Sigmoid colon (tissue), 7 donors: ENCODE data around the gene LSM2. TPM values are rescaled to one million over a fixed set of nuclear protein-coding genes. Genes with fewer than 3 reads are reported as not detected.
"Not testable (repeated sequence)": the region's sequence is repeated elsewhere in the genome, so short reads cannot be mapped to it uniquely, and the experiment has no call there.

Experiments
- DNase-seq: peaks from one replicate; pipeline ENCODE4 v3.0.0-alpha.2; 2019
- H3K27ac ChIP-seq, 4 donors: fragments of 200-600 bp; sonication (generic); one replicate each; pipeline ENCODE4 v1.5.1; 2016 to 2019; ENCODE audit warnings: mild to moderate bottlenecking in 1 of 4
- H3K27me3 ChIP-seq, 3 donors: fragments of 200-600 bp; sonication (generic); one replicate each; pipeline ENCODE4 v1.5.1; 2019; ENCODE audit warnings: mild to moderate bottlenecking in 1 of 3
- H3K36me3 ChIP-seq, 4 donors: fragments of 200-600 bp; sonication (generic); one replicate each; pipeline ENCODE4 v1.5.1; 2016 to 2019
- H3K4me1 ChIP-seq, 4 donors: fragments of 200-600 bp; sonication (generic); one replicate each; pipeline ENCODE4 v1.5.1; 2017 to 2019
- H3K4me3 ChIP-seq, 4 donors: fragments of 200-600 bp; sonication (generic); one replicate each; pipeline ENCODE4 v1.5.1; 2017 to 2019; ENCODE audit warnings: mild to moderate bottlenecking in 2 of 4, moderate library complexity in 1 of 4
- H3K9me3 ChIP-seq, 4 donors: fragments of 200-600 bp in 3 of 4; sonication (generic) in 3 of 4; one replicate each; pipeline versions ENCODE4 v1.5.1 to v1.6.1; 2013 to 2019
- CTCF ChIP-seq, 4 experiments: fragments of 450-650 bp in 3 of 4; fragments of 200-600 bp in 1 of 4; IDR thresholded peaks; one replicate each; pipeline ENCODE4 v1.5.1; 2016 to 2019; ENCODE audit warnings: antibody characterized with exemption in 4 of 4, mild to moderate bottlenecking in 3 of 4, moderate library complexity in 2 of 4
- EP300 ChIP-seq, 4 donors: sonication (generic); formaldehyde crosslinking; IDR thresholded peaks; one replicate each; pipeline ENCODE4 v1.6.1; 2017; ENCODE audit warnings: antibody characterized with exemption in 4 of 4
- POLR2A ChIP-seq, 2 donors: fragments of 450-650 bp; IDR thresholded peaks; one replicate each; pipeline ENCODE4 v1.6.1; 2016; ENCODE audit warnings: antibody characterized with exemption in 2 of 2, mild to moderate bottlenecking in 2 of 2, moderate library complexity in 2 of 2
- POLR2AphosphoS5 ChIP-seq, 4 donors: sonication (generic); formaldehyde crosslinking; IDR thresholded peaks; one replicate each; pipeline ENCODE4 v1.6.1; 2017; ENCODE audit warnings: antibody characterized with exemption in 4 of 4
- WGBS, 2 donors: extraction: QIAGEN DNeasy Blood & Tissue Kit; methylation state at CpG; one replicate each; pipeline ENCODE4 v1.1.7; 2013; 5-methylcytosine and 5-hydroxymethylcytosine counted together
- intact Hi-C: fragments of 100-400 bp; cut with DNase I; formaldehyde crosslinking; loops from one replicate; pipeline ENCODE4 v1.15.1; 2023
- polyA plus RNA-seq, 3 donors: library from polyadenylated mRNA; stranded (reverse); fragments of 200-250 nt; gene quantifications; one replicate each; pipeline ENCODE4 v1.2.3, GENCODE V29; 2013
- total RNA-seq, 4 donors: library from RNA; depleted of rRNA; stranded (reverse); fragments of >200 nt; gene quantifications; one replicate each; pipeline ENCODE4 v1.1.0, GENCODE V29; 2016
- donor health status: healthy with polysubstance abuse.
- donor health status: Bipolar disorder and iron deficiency.
- donor health status: healthy.

The LSM2 gene
- total and polyA plus RNA-seq, 7 donors, result 28.4 to 94.7 (median 49.9) TPM

- Histone ChIP-seq H3K27me3 (no peaks in the 10 kb centered on the region), H3K4me1 (peaks cover 0 to 69% (median 66%) of the 10 kb centered on the region in 4 donors), H3K36me3 (no peaks in the 10 kb centered on the region), H3K27ac (peak overlapping the region; percentile 93 to 98 (median 95)), H3K9me3 (no peaks in the 10 kb centered on the region), H3K4me3 (peak overlapping the region; percentile 45 to 61 (median 50))
- intact Hi-C loops, result loop anchor here (1.0 to 10.0 kb wide), 3 partner anchors 15 to 1207 kb away; partner anchors contain the start of genes AGPAT1, LSM2, MRPS18B and PPP1R10
- peak; percentile 89 for DNase-seq
- TF ChIP-seq POLR2A (IDR thresholded peaks at IDR 0.05) (peak; percentile 2 to 24), EP300 (IDR thresholded peaks at IDR 0.05) (no peak), POLR2AphosphoS5 (IDR thresholded peaks at IDR 0.05) (peak in 2 of 4 donors; percentile 5 to 21)
- WGBS, 2 donors, result 2 to 6% methylated on average over 39 of the region's 39 CpGs
Observed at GRCh38 chr6:31821301-31822035, 14.7 kb upstream of the LSM2 start.

GRCh38 chr6:31820399-31820798 lies 13.6 kb upstream of the LSM2 start:
- intact Hi-C loops, result loop anchor here (10.0 kb wide), 2 partner anchors 354 to 1206 kb away; partner anchors contain the start of genes AGPAT1, MRPS18B, PPP1R10 and RNF5
- 68 to 89% methylated on average over 10 of the region's 10 CpGs for WGBS, 2 donors
- not testable (repeated sequence) for H3K36me3 ChIP-seq, DNase-seq, H3K27me3 ChIP-seq, H3K9me3 ChIP-seq, H3K4me3 ChIP-seq
- peaks cover 0 to 59% (median 58%) of the 10 kb centered on the region in 4 donors for H3K4me1 ChIP-seq
- peak overlapping the region; percentile 93 to 98 (median 95) for H3K27ac ChIP-seq

GRCh38 chr6:31819871-31820299 lies 13.1 kb upstream of the LSM2 start:
- DNase-seq, result no peak
- Histone ChIP-seq H3K27ac (peak overlapping the region; percentile 93 to 98 (median 95)), H3K36me3 (no peaks in the 10 kb centered on the region), H3K9me3 (no peaks in the 10 kb centered on the region), H3K4me1 (peaks cover 0 to 59% (median 58%) of the 10 kb centered on the region in 4 donors), H3K4me3 (no peak overlapping the region), H3K27me3 (no peaks in the 10 kb centered on the region)
- no peak for TF ChIP-seq CTCF (IDR thresholded peaks at IDR 0.05)
- TF ChIP-seq POLR2A (IDR thresholded peaks at IDR 0.05), result peak in 1 of 2 donors; percentile 11
- intact Hi-C loops, result loop anchor here (10.0 kb wide), 2 partner anchors 355 to 1205 kb away; partner anchors contain the start of genes AGPAT1, MRPS18B, PPP1R10 and RNF5

GRCh38 chr6:31817929-31818511 lies 11.3 kb upstream of the LSM2 start:
- WGBS, 2 donors, result 61 to 70% methylated on average over 8 of the region's 8 CpGs
- H3K9me3 ChIP-seq, intact Hi-C loops, H3K27me3 ChIP-seq, DNase-seq, H3K36me3 ChIP-seq: not testable (repeated sequence)
- H3K27ac ChIP-seq, result peak overlapping the region; percentile 93 to 98 (median 95)
- H3K4me1 ChIP-seq, result peaks cover 0 to 62% (median 56%) of the 10 kb centered on the region in 4 donors
- peak overlapping the region; percentile 22 to 53 (median 46) for H3K4me3 ChIP-seq

GRCh38 chr6:31817133-31817928 lies 10.6 kb upstream of the LSM2 start:
- TF ChIP-seq POLR2AphosphoS5 (IDR thresholded peaks at IDR 0.05), result peak in 1 of 4 donors; percentile 29
- H3K4me1 ChIP-seq, result peaks cover 0 to 55% (median 52%) of the 10 kb centered on the region in 4 donors
- H3K4me3 ChIP-seq, result peak overlapping the region; percentile 22 to 53 (median 46)
- intact Hi-C loops, H3K36me3 ChIP-seq, H3K9me3 ChIP-seq, H3K27me3 ChIP-seq, DNase-seq: not testable (repeated sequence)
- H3K27ac ChIP-seq, result peak overlapping the region; percentile 93 to 98 (median 95)
- WGBS, 2 donors, result 43 to 56% methylated on average over 15 to 16 of the region's 37 CpGs

GRCh38 chr6:31815025-31815838 lies 8.5 kb upstream of the LSM2 start, which contains the start of the genes HSPA1A and HSPA1L:
Gene HSPA1A, plus strand, starts transcription at chr6:31815543. Its CDS starts 214 bp downstream, at chr6:31815757.
Gene HSPA1L, minus strand, starts transcription at chr6:31815283. Its CDS starts 3,311 bp downstream, at chr6:31811972.
- Histone ChIP-seq H3K27ac (peak within 1 kb of the TSS; percentile 95 to 100 (median 99)), H3K4me3 (peak within 1 kb of the TSS; percentile 61 to 78 (median 65)), H3K27me3 (no peaks in the 10 kb centered on the region), H3K36me3 (no peaks in the 10 kb centered on the region), H3K4me1 (peaks cover 0 to 41% (median 39%) of the 10 kb centered on the region in 4 donors), H3K9me3 (no peaks in the 10 kb centered on the region)
- TF ChIP-seq CTCF (IDR thresholded peaks at IDR 0.05) (no peak), POLR2AphosphoS5 (IDR thresholded peaks at IDR 0.05) (peak; percentile 100), POLR2A (IDR thresholded peaks at IDR 0.05) (peak; percentile 100), EP300 (IDR thresholded peaks at IDR 0.05) (peak in 1 of 4 donors; percentile 74)
- WGBS, 2 donors, result 1% methylated on average over 56 of the region's 56 CpGs
- intact Hi-C loops, result no loop called here
- DNase-seq, result peak; percentile 99
